GM10248 (cell line): ENCODE measurements around the gene PLCB1.

Experiments
- CTCF ChIA-PET: fragments of 300-600 bp; sonication (Branson Sonifier 250); formaldehyde crosslinking; extraction: SDS; loops from one replicate; lab custom pipeline; 2021; ENCODE audit warnings: antibody characterized with exemption; lab: Yijun Ruan, JAX
- POLR2A ChIA-PET: fragments of 350-650 bp; sonication (Branson Sonifier 250); formaldehyde crosslinking; extraction: SDS; loops from one replicate; lab custom pipeline; 2020; ENCODE audit warnings: antibody characterized with exemption; lab: Yijun Ruan, JAX
- DNase-seq: peaks from one replicate; pipeline ENCODE4 v3.0.0; 2012; ENCODE audit errors: extremely low spot score
- TF ChIP-seq, protein P1 (sequence below): IDR thresholded peaks from 2 replicates; pipeline ENCODE4 v1.5.1; 2012; ENCODE audit warnings: mild to moderate bottlenecking, low read depth; ENCODE audit errors: extremely low read depth, missing control alignments, control extremely low read depth

The PLCB1 gene

DNA sequence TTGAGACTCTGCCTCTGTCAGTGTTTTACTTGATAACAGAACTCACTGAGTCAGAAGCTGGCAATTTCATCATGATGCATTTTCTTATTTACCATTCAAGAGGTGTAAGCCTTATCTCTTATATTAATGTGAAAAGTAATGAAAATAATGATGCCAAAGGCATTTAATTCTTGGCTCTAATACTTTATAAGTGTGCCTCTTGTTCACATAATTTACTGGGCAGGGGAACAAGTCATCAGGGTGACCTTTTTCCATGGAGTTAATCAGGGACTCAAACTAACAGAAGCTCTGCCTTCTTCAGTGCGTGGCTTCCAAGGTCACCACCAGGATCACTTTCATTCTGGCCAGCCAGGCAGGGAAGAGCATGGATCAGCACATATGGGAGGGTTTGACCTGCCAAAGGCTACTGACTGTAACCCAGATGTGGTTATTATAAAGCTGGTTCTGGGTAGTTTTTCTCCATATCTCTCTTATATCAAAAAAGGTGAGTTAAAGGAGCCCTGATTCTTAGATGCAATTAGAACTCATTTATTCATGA, 5.2 kb upstream of the PLCB1 start:
- CTCF ChIA-PET = interaction anchor here (0.9 to 3.0 kb wide), 5 partner anchors 11 to 595 kb away, joined by 4 to 21 read pairs (median 6); no protein-coding TSS in a partner anchor
- TF ChIP-seq, protein P1, sequence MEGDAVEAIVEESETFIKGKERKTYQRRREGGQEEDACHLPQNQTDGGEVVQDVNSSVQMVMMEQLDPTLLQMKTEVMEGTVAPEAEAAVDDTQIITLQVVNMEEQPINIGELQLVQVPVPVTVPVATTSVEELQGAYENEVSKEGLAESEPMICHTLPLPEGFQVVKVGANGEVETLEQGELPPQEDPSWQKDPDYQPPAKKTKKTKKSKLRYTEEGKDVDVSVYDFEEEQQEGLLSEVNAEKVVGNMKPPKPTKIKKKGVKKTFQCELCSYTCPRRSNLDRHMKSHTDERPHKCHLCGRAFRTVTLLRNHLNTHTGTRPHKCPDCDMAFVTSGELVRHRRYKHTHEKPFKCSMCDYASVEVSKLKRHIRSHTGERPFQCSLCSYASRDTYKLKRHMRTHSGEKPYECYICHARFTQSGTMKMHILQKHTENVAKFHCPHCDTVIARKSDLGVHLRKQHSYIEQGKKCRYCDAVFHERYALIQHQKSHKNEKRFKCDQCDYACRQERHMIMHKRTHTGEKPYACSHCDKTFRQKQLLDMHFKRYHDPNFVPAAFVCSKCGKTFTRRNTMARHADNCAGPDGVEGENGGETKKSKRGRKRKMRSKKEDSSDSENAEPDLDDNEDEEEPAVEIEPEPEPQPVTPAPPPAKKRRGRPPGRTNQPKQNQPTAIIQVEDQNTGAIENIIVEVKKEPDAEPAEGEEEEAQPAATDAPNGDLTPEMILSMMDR = no peak
- DNase-seq = no peak
- POLR2A ChIA-PET = no interaction called here

GRCh38 chr20:8127553-8128255, 4.4 kb upstream of the PLCB1 start:
- no peak for DNase-seq
- POLR2A ChIA-PET = no interaction called here
- TF ChIP-seq, protein P1 = no peak
- CTCF ChIA-PET = interaction anchor here (0.7 to 3.0 kb wide), 8 partner anchors 10 to 617 kb away, joined by 3 to 21 read pairs (median 5); no protein-coding TSS in a partner anchor

DNA sequence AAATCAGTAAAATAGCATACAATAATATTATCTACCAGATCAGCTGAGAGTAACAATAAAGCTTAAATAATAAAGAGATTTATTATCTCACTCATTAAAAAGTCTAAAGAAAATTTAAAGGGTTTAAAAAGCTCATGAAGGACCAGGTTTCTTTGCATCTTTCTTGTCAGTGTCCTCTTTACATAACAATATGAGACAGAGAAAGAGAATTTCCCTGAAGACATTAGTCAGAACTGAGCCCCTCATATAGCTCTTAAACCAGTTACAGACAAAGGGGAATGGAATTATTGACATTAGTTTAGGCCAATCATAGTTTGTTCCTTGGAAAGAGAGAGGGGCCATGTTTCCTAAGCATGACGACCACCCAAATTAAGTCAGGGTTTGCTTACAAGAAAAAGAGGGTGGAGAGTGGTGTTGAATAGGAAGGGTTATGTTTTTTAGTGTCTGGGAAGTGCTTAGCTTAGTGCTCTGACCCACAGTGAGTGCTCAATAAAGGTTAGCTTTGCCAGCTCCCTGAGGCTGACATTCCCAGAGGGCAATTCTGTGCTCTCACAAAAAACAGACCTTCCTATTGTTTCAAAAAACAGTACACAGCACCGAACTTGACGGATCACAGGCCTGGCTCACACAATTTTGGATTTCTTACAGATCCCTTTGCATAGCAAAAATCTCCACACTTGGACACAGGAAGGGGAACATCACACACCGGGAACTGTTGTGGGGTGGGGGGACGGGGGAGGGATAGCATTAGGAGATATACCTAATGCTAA, 3.6 kb upstream of the PLCB1 start:
- POLR2A ChIA-PET = no interaction called here
- CTCF ChIA-PET = interaction anchor here (0.7 to 3.0 kb wide), 7 partner anchors 9 to 616 kb away, joined by 3 to 21 read pairs (median 5); no protein-coding TSS in a partner anchor

GRCh38 chr20:8129211-8129976, 2.7 kb upstream of the PLCB1 start:
- DNase-seq = no peak
- TF ChIP-seq, protein P1 = no peak
- CTCF ChIA-PET = interaction anchor here (1.1 to 3.1 kb wide), 5 partner anchors 178 to 592 kb away, joined by 3 to 34 read pairs (median 9); no protein-coding TSS in a partner anchor
- POLR2A ChIA-PET = no interaction called here

More for the DNA sequence above, 3.6 kb upstream of the PLCB1 start:
- TF ChIP-seq, protein P1 = no peak
- no peak for DNase-seq

DNA sequence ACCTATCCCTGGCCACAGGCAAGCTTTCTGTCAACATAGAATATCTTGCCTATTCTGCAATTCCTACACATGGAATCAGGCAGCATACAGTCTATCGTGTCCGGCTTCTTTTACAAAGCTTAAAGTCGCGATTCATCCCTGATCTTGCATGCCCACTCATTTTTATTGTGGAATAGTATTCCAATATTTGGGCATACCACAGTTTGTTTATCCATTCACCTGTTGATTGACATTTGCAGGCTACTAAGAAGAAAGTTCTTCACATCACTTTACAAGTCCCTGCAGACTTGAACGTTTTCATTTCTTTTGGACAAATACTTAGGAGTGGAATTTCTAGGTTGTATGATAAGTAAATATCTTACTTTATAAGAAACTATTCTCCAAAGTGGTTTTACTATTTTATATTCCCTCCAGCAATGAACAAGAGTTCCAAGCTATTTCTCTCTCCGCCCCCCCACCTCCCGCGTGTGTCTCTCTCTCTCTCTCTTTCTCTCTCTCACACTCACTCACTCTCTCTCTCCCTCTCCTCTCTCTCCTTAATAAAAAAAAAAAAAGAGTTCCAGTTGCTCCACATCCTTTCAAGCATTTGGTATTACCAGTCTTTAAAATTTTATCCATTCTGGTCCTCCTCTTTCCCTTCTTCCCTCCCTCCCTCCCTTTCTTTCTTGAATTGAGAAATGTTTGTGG, 1.1 kb upstream of the PLCB1 start:
- POLR2A ChIA-PET = no interaction called here
- CTCF ChIA-PET = interaction anchor here (0.6 to 3.1 kb wide), 7 partner anchors 10 to 591 kb away, joined by 3 to 34 read pairs (median 3); no protein-coding TSS in a partner anchor
- TF ChIP-seq, protein P1 = no peak
- no peak for DNase-seq
